GM19025 (cell line): ENCODE data around the gene LMO2.

Experiments used
- ATAC-seq: cut with Tn5 transposase; IDR thresholded peaks from one replicate; pipeline ENCODE4 v1.9.1; 2021; ENCODE audit warnings: mild to moderate bottlenecking, low read depth, moderate library complexity; ENCODE audit not compliant: unreplicated experiment

The LMO2 gene

DNA sequence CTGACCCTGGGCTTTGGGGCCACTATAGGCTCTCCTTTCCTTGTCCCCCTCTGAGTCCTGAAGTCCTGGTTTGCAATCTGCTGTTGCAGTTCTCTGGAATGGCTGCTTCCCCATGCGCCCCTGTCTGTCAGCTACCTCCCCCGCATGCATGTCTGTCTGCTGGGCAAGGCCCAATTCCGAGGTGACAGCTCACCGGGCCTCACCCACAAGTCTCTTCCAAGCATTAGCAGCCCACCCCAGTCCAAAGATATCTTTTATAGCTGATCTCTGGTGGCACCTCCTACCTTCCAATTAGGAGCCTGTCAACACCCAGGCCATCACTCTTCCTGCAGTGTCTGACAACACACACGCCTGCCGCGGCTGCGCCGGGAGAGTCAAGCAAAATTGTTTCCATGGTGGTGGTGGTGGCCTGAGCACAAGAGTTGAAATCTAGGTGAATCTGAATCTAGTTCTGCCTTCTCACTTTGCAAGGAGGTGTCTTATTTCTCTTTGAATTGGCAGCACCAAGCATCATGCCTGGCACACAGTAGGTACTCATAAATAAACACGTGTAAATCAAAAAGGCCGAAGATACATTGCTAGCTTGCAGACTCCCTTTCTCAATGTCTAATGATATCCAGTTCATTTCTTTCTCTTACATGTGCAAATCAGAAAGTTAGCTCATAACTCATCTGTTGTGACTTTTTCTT is 1.2 kb upstream of the LMO2 start:
- no peak for ATAC-seq

DNA sequence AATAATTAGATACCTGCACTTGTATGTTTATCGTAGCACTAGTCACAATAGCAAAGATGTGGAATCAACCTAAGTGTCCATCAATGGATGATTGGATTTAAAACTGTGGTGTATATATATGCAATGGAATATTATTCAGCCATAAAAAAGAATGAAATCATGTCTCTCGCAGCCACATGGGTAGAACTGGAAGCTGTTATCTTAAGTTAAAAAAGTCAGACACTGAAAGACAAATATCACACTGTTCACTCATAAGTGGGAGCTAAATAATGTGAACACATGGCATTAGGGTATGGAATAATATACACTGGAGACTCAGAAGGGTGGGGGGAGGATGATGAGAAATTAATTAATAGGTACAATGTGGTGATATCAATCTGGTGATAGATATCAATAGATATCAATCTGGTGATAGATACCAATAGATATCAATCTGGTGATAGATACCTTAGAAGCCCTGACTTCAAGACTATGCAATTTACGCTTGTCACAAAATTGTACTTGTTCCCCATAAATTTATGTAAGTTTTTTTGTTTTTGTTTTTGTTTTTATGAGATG is 2.0 kb downstream of the LMO2 start:
- no peak for ATAC-seq

DNA sequence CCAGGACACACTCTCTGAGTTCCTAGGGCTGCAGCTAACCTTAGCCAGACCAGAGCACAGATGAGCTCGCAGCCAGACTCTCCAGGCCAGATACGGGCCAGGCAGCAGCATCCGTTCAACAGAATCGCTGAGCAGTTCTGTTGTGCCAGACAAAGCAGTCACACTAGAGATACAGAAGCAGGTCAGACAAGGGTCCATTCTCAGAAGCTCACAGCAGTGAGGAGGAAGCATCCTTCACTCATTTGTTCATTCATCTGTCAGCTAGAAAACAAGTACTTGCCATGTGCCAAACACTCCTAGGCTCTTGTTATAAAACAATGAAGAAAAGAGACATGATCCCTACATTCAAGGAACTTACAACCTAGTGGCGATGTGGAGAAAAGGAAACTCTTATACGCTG is 2.6 kb downstream of the LMO2 start:
- ATAC-seq: no peak

DNA sequence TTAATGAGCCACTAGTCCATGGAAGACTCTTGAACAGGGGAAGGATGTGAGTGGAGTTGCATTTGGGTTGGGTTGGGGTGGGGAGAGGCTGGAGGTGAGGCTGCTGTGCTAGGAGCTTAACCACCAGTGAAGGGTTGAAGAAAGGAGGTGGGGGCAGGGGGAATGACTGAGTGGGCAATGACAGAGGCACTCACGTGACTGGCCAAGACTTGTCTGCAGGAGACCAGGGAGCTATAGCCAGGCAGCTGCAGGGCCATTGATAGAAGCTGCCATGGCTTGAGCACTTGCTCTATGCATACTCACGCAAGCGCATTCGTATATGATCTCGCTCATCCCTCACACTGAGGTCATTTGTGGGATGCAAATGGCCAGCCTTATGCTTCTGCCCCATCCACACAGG is 4.0 kb downstream of the LMO2 start:
- ATAC-seq: no peak

DNA sequence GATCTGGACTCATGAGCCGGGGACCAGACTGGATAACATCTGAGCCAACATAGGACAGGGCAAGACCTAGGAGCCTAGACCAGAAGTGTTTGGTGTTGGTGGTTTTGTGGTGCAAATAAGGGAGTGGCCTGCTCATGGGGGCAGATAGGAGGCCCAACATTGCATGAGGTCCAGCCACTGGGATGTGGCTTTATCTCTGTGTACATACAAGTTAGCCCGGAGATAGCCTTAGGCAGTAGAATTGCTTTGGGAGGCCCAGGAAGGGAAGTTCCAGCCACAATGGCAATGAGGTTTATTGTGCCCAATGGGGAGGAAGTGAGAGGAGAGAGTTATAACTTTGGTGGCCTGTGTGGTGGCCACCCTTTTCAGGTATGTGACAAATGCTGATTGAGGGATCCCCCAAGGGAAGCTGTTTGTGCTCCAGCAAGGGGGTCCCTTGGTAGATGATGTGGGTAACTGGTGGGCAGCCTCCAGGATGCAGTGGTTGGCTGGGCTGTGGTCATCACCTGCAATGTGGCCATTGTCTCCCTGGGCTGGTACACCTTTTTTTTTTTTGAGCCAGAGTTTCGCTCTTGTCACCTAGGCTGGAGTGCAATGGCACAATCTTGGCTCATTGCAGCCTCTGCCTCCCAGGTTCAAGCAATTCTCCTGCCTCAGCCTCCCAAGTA is 6.4 kb downstream of the LMO2 start:
- ATAC-seq: no peak

DNA sequence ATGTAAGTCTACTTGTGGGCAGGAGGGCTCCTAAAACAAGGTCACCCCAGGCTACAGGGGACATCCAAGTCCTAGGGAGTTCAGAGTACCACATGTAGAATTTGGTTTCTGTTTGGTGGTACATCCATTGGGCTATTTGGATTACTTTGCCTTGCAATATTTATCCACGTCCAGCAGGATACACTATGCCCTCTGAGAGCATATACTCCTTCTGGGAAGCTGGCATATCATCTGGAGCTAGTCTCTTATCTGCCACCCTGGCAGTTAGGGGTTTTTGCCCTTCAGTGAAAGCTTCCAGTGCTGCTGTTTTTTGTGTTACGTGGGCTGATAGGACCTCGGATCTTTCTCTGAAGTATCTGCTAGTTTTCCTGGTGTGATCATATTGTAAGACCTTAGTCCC is 7.3 kb downstream of the LMO2 start:
- ATAC-seq: no peak

DNA sequence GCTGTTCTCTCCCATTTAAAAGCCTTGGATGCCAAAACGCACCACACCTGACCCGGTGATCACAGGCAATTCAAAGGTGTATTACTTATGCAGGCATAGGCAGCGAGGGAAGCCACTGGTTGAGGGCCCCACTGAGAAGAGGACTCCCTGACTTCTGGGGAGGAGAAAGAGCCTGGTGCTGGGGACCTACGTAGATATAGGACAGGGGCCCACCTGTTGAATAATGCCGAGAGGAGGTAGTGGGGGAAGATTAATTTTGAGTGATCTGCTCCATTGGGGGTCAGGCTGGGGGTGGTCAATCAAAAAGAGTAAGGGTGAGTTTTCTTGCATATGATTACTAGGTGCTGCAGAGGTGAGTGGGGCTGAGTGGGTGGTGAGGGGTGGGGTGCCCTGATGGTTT is 7.8 kb downstream of the LMO2 start:
- no peak for ATAC-seq

DNA sequence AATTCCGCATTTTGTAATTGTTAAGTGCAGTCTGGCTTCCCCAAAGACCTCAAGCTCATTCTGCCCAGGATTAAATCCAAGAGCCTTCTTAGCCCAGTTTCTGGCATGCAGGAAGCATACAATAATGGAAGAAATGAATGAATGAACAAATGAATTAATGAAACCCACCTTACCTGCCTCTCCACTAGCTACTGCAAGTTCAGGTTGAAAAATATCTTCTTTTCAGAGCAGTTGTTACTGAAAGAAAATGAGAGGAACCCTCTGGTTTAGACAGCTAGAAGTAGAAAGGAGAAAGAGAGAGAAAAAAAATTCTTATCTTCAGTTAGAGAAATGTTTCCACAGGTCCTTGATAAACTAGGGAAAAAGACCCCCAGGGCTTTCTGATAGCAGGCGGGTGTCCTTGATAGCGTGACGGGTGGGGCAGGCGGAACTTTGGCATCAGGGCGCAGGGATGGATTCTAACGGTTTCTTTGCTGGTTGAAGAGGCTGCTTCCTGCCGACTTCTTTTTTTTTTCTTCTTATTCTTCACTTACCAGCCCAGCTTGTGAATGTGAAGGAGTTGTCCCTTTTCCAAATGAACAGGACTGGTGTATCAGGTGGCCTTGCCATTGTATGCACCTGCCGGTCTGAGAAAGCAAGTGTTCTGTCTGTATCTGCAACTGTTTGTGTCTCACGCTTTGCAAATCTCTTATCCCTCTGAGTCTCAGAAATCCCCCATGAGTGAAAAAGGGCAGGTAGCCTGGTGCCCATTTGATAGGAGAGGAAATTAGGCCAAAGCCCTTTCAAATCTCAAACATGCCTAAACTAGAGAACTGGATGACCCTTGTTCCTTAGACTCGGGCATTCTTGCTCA is 10.0 kb downstream of the LMO2 start:
- ATAC-seq: no peak

DNA sequence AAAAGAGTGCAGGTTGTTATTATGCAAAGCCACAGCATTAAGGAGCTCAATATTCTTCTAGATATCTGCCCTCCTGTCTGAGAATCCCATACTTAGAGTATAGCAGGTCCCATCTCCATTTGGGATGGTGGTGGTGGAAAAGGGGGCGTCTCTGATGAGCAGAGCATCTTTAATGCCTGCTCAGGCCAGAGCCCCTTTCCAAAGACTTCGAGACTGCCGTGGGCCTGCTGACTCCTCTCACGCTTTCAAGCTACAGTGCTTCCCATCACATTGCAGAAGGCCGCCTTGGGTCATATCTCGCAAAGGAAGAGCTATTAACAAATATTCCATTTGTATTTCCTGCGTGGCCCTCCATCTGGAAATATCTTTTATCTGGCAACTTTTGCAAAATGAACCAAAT is 10.9 kb downstream of the LMO2 start:
- no peak for ATAC-seq

DNA sequence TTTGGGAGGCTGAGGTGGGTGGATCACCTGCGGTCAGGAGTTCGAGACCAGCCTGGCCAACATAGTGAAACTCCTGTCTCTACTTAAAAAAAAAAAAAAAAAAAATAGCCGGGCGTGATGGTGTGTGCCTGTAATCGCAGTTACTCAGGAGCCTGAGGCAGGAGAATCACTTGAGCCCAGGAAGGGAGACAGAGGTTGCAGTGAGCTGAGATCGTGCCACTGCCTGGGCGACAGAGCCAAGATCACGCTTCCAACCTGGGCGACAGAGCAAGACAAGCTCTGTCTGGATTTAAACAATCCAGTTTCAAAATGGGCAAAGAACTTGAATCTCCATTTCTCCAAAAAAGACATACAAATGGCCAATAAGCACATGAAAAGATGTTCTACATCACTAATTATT is 12.5 kb downstream of the LMO2 start:
- no peak for ATAC-seq

GRCh38 chr11:33877038-33877437 is 14.8 kb downstream of the LMO2 start:
- ATAC-seq: no peak

GRCh38 chr11:33875621-33876294 is 16.1 kb downstream of the LMO2 start:
- no peak for ATAC-seq

DNA sequence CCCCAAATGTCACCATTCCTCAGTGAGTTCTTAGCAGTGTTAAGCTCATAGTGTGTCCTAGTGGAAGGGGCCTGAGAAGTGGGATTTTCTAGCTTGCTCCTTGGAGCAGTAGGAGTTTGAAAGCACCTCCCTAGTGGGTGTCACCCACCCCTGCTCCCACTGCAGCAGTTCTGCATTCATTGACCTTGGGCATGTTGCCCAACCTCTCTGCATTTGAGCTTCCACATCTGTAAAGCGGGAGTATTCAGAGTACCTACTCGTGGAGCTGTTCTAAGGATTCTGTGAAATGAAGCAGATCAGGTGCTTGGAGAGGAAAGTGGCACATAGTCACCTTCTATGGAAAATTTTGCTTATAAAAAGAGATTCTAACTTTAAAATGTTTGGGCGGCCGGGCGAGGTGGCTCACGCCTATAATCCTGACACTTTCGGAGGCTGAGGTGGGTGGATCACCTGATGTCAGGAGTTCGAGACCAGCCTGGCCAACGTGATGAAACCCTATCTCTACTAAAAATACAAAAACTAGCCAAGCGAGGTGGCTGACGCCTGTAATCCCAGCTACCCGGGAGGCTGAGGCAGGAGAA is 16.9 kb downstream of the LMO2 start:
- ATAC-seq: no peak

- no peak for ATAC-seq
Measured at GRCh38 chr11:33874433-33874832, 17.4 kb downstream of the LMO2 start.

GRCh38 chr11:33869481-33870422 is 22.1 kb downstream of the LMO2 start:
- peak; percentile 46 for ATAC-seq

GRCh38 chr11:33868647-33869461 is 23.0 kb downstream of the LMO2 start:
- no peak for ATAC-seq

- no peak for ATAC-seq
Measured at GRCh38 chr11:33867996-33868646, 23.8 kb downstream of the LMO2 start.

DNA sequence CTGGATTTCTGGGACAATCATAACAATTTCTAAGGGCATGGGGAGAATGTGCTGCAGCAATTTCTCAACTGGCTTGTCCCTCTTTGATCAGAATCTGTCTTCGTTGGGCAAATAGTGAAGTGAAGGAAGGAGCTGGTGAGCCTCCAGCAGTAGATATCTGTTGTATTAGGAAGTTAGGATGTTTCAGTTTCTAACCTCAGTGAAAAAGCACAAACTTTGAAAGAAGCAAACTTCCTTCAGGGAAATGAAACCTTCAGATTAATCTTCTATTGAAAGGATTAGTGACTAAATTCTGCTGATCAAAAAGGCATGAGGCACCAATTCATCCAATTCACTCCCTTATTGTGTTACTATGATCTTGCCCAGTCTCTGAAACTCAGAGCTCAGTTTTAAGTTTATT is 24.3 kb downstream of the LMO2 start:
- ATAC-seq: no peak
